VCaP (cell line): ENCODE results near the gene FAM20C.

Experiments used
- H3K27ac ChIP-seq: fragments of 450-650 bp; 2 replicates; pipeline ENCODE4 v1.5.1; 2017
- CTCF ChIP-seq: fragments of 450-650 bp; conservative IDR thresholded peaks from 2 replicates; pipeline ENCODE4 v1.5.1; 2017; ENCODE audit warnings: mild to moderate bottlenecking, moderate library complexity

FAM20C gene

GRCh38 chr7:166338-167060 lies 25.9 kb upstream of the FAM20C start:
- no peak for TF ChIP-seq CTCF

DNA sequence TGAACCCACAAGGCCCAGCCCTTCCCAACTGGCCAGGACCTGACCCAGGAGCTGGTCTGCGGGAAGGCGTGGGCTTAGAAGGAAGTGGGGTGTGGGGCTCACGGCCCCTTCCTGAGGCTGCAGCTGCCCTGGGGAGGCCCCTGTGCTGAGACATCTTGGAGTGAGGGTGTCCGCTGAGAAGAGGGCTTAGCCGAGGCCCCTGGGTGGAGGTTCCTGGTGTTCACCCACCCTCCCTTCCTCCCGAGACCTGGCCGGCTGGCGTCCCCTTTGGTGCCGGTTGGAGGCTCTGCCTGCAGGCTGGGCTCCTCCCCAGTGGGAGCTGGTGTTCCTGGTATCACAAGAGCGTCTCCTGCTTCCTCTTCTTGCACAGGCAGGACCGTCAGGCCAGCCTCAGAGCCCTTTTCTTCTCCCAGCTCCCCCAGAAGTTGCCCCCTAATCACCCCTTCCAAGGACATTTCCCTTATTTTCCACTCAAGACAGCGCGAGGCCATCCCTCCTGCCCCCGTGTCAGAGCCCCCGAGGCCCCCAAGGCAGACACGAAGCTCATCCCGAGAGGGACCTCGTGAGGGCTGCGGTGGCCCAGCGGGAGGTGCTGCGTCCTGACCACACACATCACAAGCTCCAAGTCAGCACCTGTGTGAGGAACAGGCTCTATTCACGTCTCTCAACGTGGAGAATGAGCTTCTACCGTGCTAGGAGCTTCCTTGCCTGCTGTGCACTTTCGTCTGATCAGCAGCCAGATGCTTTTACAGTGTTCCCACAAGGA lies 25.1 kb upstream of the FAM20C start:
- peak overlapping the region; percentile 83 for H3K27ac ChIP-seq
- no peak for TF ChIP-seq CTCF

More at GRCh38 chr7:166338-167060, 25.9 kb upstream of the FAM20C start:
- H3K27ac ChIP-seq: peak overlapping the region; percentile 83

- no peak overlapping the region for H3K27ac ChIP-seq
- TF ChIP-seq CTCF: no peak
These were observed 24.2 kb upstream of the FAM20C start for GRCh38 chr7:167976-168791.

- no peak for TF ChIP-seq CTCF
These were observed 22.8 kb upstream of the FAM20C start for GRCh38 chr7:169276-170172.

DNA sequence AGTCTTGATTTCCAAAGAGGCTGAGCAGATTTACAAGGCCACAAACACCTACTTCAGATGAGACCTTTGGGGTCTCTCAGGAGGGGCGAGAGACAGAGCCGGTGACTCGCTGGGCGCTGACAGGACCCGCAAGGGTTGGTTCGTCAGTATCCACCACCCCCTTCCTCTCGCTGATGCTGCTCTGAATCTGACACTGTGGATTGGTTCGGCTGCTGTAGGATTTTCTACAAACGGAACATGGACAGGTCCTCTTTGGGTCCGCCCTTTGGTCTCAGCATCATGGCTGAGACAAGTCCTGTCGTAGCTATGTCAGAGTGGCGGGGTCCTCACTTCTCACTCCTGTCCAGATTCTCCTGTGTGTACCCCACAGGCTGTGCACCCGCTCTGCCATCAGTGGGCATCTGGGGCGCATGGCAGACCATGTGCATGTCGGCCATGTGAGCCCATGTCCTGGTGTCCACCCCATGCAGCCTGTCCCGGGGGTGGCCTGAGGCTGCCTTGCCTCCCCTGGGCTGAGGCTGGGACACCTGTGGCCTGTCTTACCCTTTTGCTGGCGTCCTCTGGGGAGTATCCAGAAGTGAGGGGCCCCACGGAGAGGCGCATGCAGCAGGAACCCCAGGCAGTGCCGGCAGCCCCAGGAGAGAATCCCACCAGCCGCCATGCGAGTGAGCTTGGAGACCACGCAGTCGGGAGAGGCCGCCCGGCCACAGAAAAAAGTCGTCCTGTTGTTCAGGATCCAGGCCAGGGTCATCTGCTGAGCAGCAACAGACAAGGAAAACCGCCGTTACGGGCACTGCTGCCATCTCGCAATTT lies 21.6 kb upstream of the FAM20C start:
- no peak overlapping the region for H3K27ac ChIP-seq
- TF ChIP-seq CTCF: no peak

More at GRCh38 chr7:169276-170172, 22.8 kb upstream of the FAM20C start:
- no peak overlapping the region for H3K27ac ChIP-seq

- no peak for TF ChIP-seq CTCF
- no peak overlapping the region for H3K27ac ChIP-seq
These were observed 20.9 kb upstream of the FAM20C start for GRCh38 chr7:171364-171904.
